Activated naive CD4-positive, alpha-beta T cell treated with anti-CD3 and anti-CD28 coated beads for 36 hours (primary cell): ENCODE data around the gene MAGEA8. TPM values are rescaled to one million over a fixed set of nuclear protein-coding genes. Genes with fewer than 3 reads are reported as not detected.
"Not testable (repeated sequence)": the region's sequence is repeated elsewhere in the genome, so short reads cannot be mapped to it uniquely, and the experiment has no call there.

Experiments
- CTCF ChIA-PET: fragments of 350-600 bp; sonication (Branson Sonifier 250); formaldehyde crosslinking; loops from one replicate; lab custom pipeline; 2021; ENCODE audit warnings: antibody characterized with exemption; lab: Charles Lee
- DNase-seq: peaks from one replicate; pipeline ENCODE4 v3.0.0-alpha.2; 2020
- H3K27ac Mint-ChIP-seq: one replicate; pipeline ENCODE4 v1.8.0; 2021; ENCODE audit warnings: mild to moderate bottlenecking, mixed read lengths
- H3K27me3 Mint-ChIP-seq: one replicate; pipeline ENCODE4 v1.8.0; 2021; ENCODE audit warnings: low read depth, mixed read lengths
- H3K36me3 Mint-ChIP-seq: one replicate; pipeline ENCODE4 v1.8.0; 2021; ENCODE audit warnings: low read depth, mixed read lengths
- H3K4me1 Mint-ChIP-seq: one replicate; pipeline ENCODE4 v1.8.0; 2021; ENCODE audit warnings: low read depth, mixed read lengths
- H3K4me3 Mint-ChIP-seq: one replicate; pipeline ENCODE4 v1.8.0; 2021; ENCODE audit warnings: mild to moderate bottlenecking, moderate library complexity, mixed read lengths
- H3K9me3 Mint-ChIP-seq: one replicate; pipeline ENCODE4 v1.8.0; 2021; ENCODE audit warnings: mixed read lengths
- intact Hi-C: fragments of 100-400 bp; cut with micrococcal nuclease; formaldehyde crosslinking; loops from one replicate; pipeline ENCODE4 v1.15.1; 2023
- total RNA-seq, 2 experiments: library from RNA; stranded (reverse); gene quantifications; one replicate each; pipeline ENCODE4 v1.2.3, GENCODE V29; 2021

The MAGEA8 gene
- not detected for total RNA-seq

- intact Hi-C loops: no loop called here
- Mint-ChIP-seq H3K36me3 (no peaks in the 10 kb centered on the region), H3K9me3 (no peaks in the 10 kb centered on the region), H3K27ac (no peak within 1 kb of the TSS), H3K27me3 (no peaks in the 10 kb centered on the region), H3K4me1 (no peaks in the 10 kb centered on the region), H3K4me3 (no peak within 1 kb of the TSS)
- CTCF ChIA-PET: no interaction called here
- peak; percentile 8 for DNase-seq
Measured at GRCh38 chrX:149881081-149881711, at the start of gene MAGEA8. Gene MAGEA8 (plus strand): TSS chrX:149881183. CDS start chrX:149884273, 3,090 bp downstream.

- CTCF ChIA-PET: no interaction called here
- intact Hi-C loops: loop anchor here (5.0 kb wide), 1 partner anchor 199 kb away; the partner anchor contains the start of gene TMEM185A
- no peak for DNase-seq
- Mint-ChIP-seq H3K27me3 (peaks cover 3% of the 10 kb centered on the region), H3K4me1 (peaks cover 26% of the 10 kb centered on the region), H3K27ac (no peak overlapping the region), H3K9me3 (no peaks in the 10 kb centered on the region), H3K4me3 (no peak overlapping the region), H3K36me3 (no peaks in the 10 kb centered on the region)
Measured at GRCh38 chrX:149831473-149831872, 49.5 kb upstream of the MAGEA8 start.

- CTCF ChIA-PET: interaction anchor here (0.7 kb wide), 1 partner anchor 37 kb away, joined by 3 read pairs; no protein-coding TSS in a partner anchor
- H3K9me3 Mint-ChIP-seq, DNase-seq, H3K36me3 Mint-ChIP-seq, H3K4me3 Mint-ChIP-seq, H3K27ac Mint-ChIP-seq, H3K27me3 Mint-ChIP-seq: not testable (repeated sequence)
- H3K4me1 Mint-ChIP-seq: peaks cover 13% of the 10 kb centered on the region
- intact Hi-C loops: loop anchor here (1.0 kb wide), 1 partner anchor 7 kb away; no protein-coding TSS in a partner anchor
Measured at GRCh38 chrX:149836728-149837127, 44.3 kb upstream of the MAGEA8 start.

GRCh38 chrX:149837167-149837566, 43.8 kb upstream of the MAGEA8 start:
- H3K27ac Mint-ChIP-seq: no peak overlapping the region
- H3K4me1 Mint-ChIP-seq: peaks cover 13% of the 10 kb centered on the region
- H3K4me3 Mint-ChIP-seq: no peak overlapping the region
- DNase-seq: no peak
- H3K36me3 Mint-ChIP-seq: no peaks in the 10 kb centered on the region
- H3K9me3 Mint-ChIP-seq: no peaks in the 10 kb centered on the region
- H3K27me3 Mint-ChIP-seq: peaks cover 9% of the 10 kb centered on the region
- CTCF ChIA-PET: interaction anchor here (0.6 to 0.7 kb wide), 2 partner anchors 38 to 309 kb away, joined by 3 to 4 read pairs; no protein-coding TSS in a partner anchor
- intact Hi-C loops: loop anchor here (1.0 kb wide), 1 partner anchor 8 kb away; no protein-coding TSS in a partner anchor

GRCh38 chrX:149837639-149838038, 43.3 kb upstream of the MAGEA8 start:
- peaks cover 13% of the 10 kb centered on the region for H3K4me1 Mint-ChIP-seq
- intact Hi-C loops: loop anchor here (1.0 kb wide), 1 partner anchor 8 kb away; no protein-coding TSS in a partner anchor
- no peaks in the 10 kb centered on the region for H3K9me3 Mint-ChIP-seq
- CTCF ChIA-PET: interaction anchor here (0.6 kb wide), 1 partner anchor 309 kb away, joined by 4 read pairs; no protein-coding TSS in a partner anchor
- H3K27me3 Mint-ChIP-seq: peaks cover 9% of the 10 kb centered on the region
- no peaks in the 10 kb centered on the region for H3K36me3 Mint-ChIP-seq
- DNase-seq: peak; percentile 41
- no peak overlapping the region for H3K4me3 Mint-ChIP-seq
- H3K27ac Mint-ChIP-seq: no peak overlapping the region

- CTCF ChIA-PET: no interaction called here
- no peak overlapping the region for H3K27ac Mint-ChIP-seq
- peaks cover 8% of the 10 kb centered on the region for H3K4me1 Mint-ChIP-seq
- intact Hi-C loops: no loop called here
- peaks cover 6% of the 10 kb centered on the region for H3K27me3 Mint-ChIP-seq
- no peaks in the 10 kb centered on the region for H3K36me3 Mint-ChIP-seq
- DNase-seq: no peak
- H3K4me3 Mint-ChIP-seq: no peak overlapping the region
- H3K9me3 Mint-ChIP-seq: no peaks in the 10 kb centered on the region
Measured at GRCh38 chrX:149841929-149842328, 39.1 kb upstream of the MAGEA8 start.

GRCh38 chrX:149845385-149845784, 35.6 kb upstream of the MAGEA8 start:
- intact Hi-C loops: no loop called here
- H3K36me3 Mint-ChIP-seq: no peaks in the 10 kb centered on the region
- CTCF ChIA-PET: no interaction called here
- H3K4me3 Mint-ChIP-seq: no peak overlapping the region
- no peaks in the 10 kb centered on the region for H3K9me3 Mint-ChIP-seq
- H3K4me1 Mint-ChIP-seq: no peaks in the 10 kb centered on the region
- DNase-seq: no peak
- no peaks in the 10 kb centered on the region for H3K27me3 Mint-ChIP-seq
- H3K27ac Mint-ChIP-seq: no peak overlapping the region

- intact Hi-C loops: no loop called here
Measured at GRCh38 chrX:149846789-149847188, 34.2 kb upstream of the MAGEA8 start.

GRCh38 chrX:149848855-149849254, 32.1 kb upstream of the MAGEA8 start:
- no peak for DNase-seq
- CTCF ChIA-PET: no interaction called here
- H3K27ac Mint-ChIP-seq: no peak overlapping the region
- H3K4me1 Mint-ChIP-seq: no peaks in the 10 kb centered on the region
- intact Hi-C loops: no loop called here
- H3K27me3 Mint-ChIP-seq: no peaks in the 10 kb centered on the region
- no peaks in the 10 kb centered on the region for H3K36me3 Mint-ChIP-seq
- no peaks in the 10 kb centered on the region for H3K9me3 Mint-ChIP-seq
- no peak overlapping the region for H3K4me3 Mint-ChIP-seq

More at GRCh38 chrX:149846789-149847188, 34.2 kb upstream of the MAGEA8 start:
- no peak for DNase-seq
- Mint-ChIP-seq H3K9me3 (no peaks in the 10 kb centered on the region), H3K27me3 (no peaks in the 10 kb centered on the region), H3K4me3 (no peak overlapping the region), H3K36me3 (no peaks in the 10 kb centered on the region), H3K4me1 (no peaks in the 10 kb centered on the region), H3K27ac (no peak overlapping the region)
- CTCF ChIA-PET: no interaction called here

- Mint-ChIP-seq H3K4me3 (no peak overlapping the region), H3K27ac (no peak overlapping the region), H3K27me3 (no peaks in the 10 kb centered on the region), H3K9me3 (no peaks in the 10 kb centered on the region), H3K36me3 (no peaks in the 10 kb centered on the region), H3K4me1 (no peaks in the 10 kb centered on the region)
- CTCF ChIA-PET: no interaction called here
- intact Hi-C loops: no loop called here
- no peak for DNase-seq
Measured at GRCh38 chrX:149849787-149850186, 31.2 kb upstream of the MAGEA8 start.

- H3K4me1 Mint-ChIP-seq: no peaks in the 10 kb centered on the region
- no peak overlapping the region for H3K27ac Mint-ChIP-seq
- DNase-seq: no peak
- intact Hi-C loops: no loop called here
- CTCF ChIA-PET: no interaction called here
- H3K9me3 Mint-ChIP-seq: no peaks in the 10 kb centered on the region
- H3K36me3 Mint-ChIP-seq: no peaks in the 10 kb centered on the region
- no peaks in the 10 kb centered on the region for H3K27me3 Mint-ChIP-seq
- H3K4me3 Mint-ChIP-seq: no peak overlapping the region
Measured at GRCh38 chrX:149851864-149852263, 29.1 kb upstream of the MAGEA8 start.

GRCh38 chrX:149853925-149854324, 27.1 kb upstream of the MAGEA8 start:
- intact Hi-C loops: no loop called here
- Mint-ChIP-seq H3K27ac (no peak overlapping the region), H3K36me3 (no peaks in the 10 kb centered on the region), H3K27me3 (no peaks in the 10 kb centered on the region), H3K4me1 (no peaks in the 10 kb centered on the region), H3K9me3 (no peaks in the 10 kb centered on the region), H3K4me3 (no peak overlapping the region)
- CTCF ChIA-PET: interaction anchor here (1.1 kb wide), 1 partner anchor 30 kb away, joined by 3 read pairs; no protein-coding TSS in a partner anchor
- no peak for DNase-seq

- H3K9me3 Mint-ChIP-seq: peaks cover 3% of the 10 kb centered on the region
- intact Hi-C loops: no loop called here
- peaks cover 2% of the 10 kb centered on the region for H3K36me3 Mint-ChIP-seq
- H3K4me1 Mint-ChIP-seq: no peaks in the 10 kb centered on the region
- H3K27me3 Mint-ChIP-seq: peaks cover 2% of the 10 kb centered on the region
- DNase-seq: no peak
- CTCF ChIA-PET: no interaction called here
- H3K4me3 Mint-ChIP-seq: no peak overlapping the region
- H3K27ac Mint-ChIP-seq: no peak overlapping the region
Measured at GRCh38 chrX:149858592-149858991, 22.4 kb upstream of the MAGEA8 start.
